Globus pallidus (tissue), 1 donor: ENCODE results near the gene BTG3.

ENCODE experiments used
- DNase-seq: peaks from one replicate; pipeline ENCODE4 v3.0.0-alpha.2; 2015; ENCODE audit warnings: low spot score

Gene BTG3, protein sequence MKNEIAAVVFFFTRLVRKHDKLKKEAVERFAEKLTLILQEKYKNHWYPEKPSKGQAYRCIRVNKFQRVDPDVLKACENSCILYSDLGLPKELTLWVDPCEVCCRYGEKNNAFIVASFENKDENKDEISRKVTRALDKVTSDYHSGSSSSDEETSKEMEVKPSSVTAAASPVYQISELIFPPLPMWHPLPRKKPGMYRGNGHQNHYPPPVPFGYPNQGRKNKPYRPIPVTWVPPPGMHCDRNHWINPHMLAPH

DNA sequence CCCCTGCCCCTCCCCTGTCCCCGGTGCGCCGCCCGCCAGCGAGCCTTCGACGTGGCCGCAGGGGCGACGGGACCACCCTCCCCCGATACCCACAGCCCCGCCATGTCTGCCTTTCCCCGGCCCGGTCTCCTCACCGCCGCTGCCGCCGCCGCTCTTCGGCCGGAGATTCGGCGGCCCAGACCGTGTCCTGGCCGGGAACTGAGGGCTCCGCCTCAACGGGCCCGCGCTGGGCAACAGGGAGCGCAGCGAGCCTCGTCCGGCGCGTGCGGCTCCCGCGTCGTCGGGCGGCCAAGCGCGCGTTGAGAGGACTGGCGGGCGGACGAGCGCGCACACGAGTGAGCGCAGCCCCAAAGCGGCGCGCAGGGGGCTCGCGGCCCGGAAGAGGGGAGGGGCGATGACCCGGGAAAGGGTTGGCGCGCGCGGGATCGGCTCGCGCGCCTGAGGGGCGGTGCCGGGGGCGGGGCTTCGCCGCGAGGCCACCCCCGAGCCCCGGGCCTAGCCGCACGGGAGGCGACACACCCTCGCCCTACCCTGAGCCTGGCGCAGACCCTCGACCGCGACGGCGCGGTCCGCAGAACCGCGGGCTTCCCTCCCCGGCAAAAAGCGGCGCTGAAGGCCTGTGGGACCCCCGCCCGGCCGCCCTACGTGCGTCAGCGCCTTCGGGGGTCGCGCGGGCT lies at the start of gene BTG3:
TSS of gene BTG3 (minus strand) at position 337 of the 677 bp plus-strand sequence. CDS start 3,757 bp downstream, outside the sequence.
- peak; percentile 81 for DNase-seq

GRCh38 chr21:17660862-17661261 lies 48.2 kb upstream of the BTG3 start:
- no peak for DNase-seq

GRCh38 chr21:17660452-17660851 lies 47.8 kb upstream of the BTG3 start:
- DNase-seq, result no peak

DNA sequence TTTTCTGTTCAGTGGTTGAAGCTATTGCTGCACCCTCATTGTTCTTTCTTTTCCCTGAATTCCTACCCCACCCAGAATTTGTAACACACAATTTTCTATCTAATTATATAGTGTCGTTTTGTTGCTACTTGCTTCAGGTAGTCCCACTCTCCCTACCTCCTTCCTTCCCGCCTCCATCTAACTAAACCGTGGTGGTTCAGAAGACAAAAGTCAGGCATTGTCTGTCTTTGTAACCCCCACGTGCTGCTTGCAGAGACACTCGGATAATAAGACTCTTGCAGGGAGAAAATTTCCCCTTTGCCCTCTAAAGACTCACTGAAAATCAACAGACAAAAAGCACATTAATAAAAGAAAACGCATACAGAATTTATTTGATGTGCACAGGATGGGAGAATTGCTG lies 46.2 kb upstream of the BTG3 start:
- DNase-seq, result no peak

GRCh38 chr21:17651526-17651925 lies 38.8 kb upstream of the BTG3 start:
- DNase-seq, result no peak

DNA sequence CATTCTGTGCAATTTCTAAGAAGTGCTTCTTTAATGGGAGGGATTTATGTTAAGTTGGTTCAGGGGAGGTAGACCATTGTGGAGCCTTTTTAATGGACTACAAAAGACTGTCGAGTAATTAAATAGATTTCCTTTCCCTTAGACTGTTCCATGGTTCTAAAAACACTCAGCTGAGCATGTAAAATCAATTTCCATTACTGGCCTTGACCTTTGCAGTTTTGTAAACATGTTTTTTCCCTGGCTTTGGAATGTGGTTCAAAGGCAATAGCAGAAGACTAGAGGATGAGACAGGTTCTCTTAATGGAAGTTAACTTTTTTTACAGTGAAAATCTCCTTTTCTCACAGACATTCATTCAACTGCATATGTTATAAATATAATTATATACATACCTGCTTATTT lies 37.6 kb upstream of the BTG3 start:
- no peak for DNase-seq

GRCh38 chr21:17646790-17647189 lies 34.1 kb upstream of the BTG3 start:
- DNase-seq, result no peak

DNA sequence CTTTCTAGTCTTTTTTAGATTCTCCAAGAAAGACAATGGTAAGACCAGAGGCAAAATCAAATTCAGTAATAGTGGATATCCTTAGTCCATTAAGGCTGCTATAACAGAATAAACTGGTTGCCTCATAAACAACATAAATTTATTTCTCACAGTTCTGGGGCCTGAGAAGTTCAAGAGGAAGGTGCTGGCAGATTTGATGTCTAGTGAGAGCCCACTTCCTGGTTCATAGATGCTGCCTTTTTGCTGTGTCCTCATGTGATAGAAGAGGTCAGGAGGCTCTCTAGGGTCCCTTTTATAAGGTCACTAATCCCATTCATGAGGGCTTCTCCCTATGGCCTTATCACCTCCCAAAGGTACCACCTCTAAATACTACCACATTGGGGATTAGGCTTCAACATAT lies 31.5 kb upstream of the BTG3 start:
- DNase-seq, result no peak

DNA sequence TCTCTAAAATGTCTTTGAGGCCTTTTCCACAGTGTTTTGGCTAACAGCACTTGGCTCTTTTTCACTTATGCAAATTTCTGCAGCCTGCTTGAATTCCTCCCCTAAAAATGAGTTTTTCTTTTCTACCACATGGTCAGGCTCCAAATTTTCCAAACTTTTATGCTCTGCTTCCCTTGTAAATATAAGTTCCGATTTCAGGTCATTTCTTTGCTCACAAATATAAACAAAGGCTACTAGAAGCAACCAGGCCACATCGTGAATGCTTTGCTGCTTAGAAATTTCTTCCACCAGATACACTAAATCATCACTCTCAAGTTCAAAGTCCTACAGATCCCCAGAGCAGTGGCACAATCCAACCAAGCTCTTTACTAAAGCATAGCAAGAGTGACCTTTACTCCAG lies 28.1 kb upstream of the BTG3 start:
- no peak for DNase-seq

DNA sequence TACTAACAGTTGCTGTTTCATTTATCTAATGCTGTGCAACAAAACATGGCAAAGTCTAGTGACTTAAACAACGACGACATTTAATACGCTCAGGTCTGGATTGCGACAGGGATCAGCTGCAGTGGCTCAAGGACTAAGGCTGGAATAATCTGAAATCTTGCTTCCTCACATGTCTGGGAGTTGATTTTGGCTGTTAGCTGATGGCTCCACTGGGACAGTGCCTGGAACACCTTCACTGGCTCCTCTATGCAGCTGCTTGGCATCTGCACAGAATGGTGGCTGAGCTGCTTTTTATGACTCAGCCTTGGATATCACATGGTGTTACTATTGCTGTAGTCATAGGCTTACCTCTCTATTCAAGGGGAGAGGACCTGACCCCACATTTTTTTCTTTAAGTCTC lies 24.0 kb upstream of the BTG3 start:
- DNase-seq, result no peak

DNA sequence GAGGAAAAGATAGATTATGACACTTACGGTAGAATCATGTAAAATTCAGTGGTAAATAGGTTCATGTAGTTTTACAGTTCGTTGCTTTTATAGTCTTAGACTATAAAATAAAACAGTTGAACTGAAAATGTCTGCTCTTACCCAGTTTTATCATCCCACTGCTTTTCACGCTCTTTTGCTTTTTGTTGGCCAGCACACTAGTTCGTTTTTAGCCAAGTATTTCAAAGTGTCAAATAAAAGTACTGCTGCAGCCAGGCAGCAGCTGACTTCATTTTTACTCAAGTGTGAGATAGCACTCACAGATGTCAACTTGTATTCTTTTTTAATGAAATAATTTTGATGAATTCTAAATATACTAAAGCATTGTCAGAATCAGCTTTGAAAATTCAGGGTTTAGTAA lies 18.5 kb upstream of the BTG3 start:
- DNase-seq, result no peak

DNA sequence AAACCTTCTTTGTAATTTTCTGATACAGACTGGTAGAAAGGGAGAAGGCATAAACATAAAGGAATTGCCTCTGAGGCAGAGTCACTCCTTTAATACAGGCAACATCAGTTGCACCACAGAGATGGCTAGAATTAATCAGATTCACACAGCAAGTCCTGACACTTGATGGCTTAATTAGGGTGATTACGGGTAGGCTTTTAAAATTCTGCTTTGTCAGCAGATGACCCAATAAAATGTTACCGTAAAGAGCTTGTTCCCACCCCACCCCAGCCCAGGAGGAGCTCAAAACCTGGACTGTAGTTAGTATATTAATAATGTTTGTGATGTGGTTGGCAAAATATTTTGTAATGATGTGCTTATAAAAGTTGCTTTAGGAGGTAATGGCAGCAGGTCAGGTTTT lies 9.3 kb upstream of the BTG3 start:
- DNase-seq, result no peak

DNA sequence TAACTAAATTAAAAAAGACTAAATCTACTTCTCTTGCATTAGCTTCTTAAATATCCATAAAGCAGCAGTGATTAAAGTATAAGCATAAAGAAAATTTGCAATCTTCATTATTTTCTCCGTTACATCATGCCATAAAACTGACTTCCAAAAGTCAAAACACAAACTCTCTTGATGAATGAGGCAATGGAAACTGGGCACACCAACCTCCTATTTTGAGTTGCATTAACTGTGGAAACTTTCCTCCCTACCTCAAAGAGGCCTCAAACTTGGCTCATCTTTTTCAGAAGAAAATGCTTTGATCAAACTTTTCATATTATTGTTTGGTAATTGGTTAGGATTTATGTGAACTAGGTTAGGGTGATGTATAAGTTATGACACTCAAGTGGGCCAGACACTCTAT lies 4.1 kb upstream of the BTG3 start:
- no peak for DNase-seq

DNA sequence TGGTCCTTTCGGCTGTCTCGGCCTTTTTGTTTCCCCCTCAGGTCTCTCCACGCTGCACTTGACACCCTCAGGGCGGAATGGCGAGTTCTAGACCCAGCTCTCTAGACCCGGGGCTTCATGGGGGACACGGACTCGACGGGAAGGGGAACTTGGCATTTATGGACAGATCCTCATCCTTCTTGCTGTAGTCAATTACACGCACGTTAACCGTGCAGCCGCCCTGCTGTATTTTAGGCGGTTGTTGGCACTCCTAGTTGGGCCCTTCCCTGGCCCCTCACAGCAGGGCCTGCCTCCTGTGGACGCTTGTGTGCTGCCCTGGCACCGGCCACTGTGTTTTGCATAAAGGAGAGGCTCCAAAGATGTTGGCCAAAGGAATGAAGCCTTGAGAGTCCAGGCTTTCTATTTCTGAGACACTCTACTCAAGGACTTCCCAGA lies 558 bp upstream of the BTG3 start:
- DNase-seq, result peak; percentile 42

DNA sequence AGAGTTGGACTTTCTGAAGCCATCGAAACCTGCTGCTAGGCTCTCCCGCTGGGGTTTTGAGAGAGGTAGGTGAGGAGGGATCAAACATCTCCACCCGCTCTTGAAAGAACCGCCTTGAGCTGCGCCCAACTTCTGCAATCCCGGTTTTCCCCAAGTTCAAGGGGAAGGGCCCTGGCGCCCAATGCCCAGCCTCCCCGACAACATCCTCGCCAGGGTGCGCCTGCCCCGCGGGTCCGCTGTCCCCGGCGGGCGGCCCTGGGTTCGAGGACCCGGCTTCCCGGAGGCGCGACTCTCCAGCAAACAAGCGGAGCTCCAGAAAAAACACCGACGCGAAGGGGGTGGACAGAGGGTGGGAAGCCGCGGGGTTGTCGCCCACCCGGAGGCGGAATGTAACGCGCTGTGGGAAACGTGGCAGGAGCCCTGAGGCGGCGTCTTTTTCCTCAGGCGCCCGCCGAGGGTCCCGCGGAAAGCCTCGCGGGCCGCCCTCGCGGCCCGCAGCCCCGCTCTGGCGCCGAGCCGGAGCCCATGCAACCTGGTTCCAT lies 607 bp downstream of the BTG3 start:
- peak; percentile 39 for DNase-seq

- DNase-seq, result peak; percentile 71
Measured at GRCh38 chr21:17611414-17612022, 1.2 kb downstream of the BTG3 start.

DNA sequence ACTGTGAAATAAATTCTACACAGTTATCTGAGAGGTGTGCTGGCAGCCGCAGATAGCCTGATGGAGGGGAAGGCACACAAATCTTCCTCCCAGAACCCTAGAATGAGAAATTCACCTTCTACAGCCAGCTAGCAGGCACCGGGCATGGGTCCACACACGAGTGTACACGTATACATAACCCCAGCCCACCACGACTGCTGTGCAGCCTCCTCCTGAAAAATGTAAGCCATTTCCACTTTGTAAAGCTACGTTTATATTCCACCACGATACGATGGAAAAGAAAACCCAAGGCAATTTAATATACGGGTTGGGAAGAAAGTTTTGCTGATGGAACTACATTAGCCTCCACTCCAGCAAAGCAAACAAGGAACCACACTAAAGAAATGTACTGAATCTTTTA lies 1.8 kb downstream of the BTG3 start:
- peak; percentile 16 for DNase-seq

GRCh38 chr21:17609681-17610080 lies 3.0 kb downstream of the BTG3 start:
- DNase-seq, result no peak

DNA sequence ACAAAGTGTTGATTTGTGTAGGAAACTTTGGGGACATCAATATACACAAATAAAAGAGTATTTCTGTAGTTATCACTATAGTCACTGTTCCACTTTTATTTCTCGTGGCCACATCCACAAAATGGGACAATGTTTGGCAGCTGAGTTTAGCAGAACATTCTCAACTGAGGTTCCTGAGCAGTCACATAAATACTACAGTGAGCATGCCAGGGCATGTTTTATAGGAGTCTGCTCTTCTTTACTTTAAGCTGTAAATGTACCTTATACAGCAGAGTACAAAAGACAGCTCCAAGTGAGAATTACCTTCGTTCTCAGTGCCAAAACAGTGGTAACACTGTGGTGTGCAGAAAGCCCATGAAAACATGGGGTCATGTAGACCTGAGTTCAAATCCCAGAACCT lies 5.0 kb downstream of the BTG3 start:
- DNase-seq, result no peak

DNA sequence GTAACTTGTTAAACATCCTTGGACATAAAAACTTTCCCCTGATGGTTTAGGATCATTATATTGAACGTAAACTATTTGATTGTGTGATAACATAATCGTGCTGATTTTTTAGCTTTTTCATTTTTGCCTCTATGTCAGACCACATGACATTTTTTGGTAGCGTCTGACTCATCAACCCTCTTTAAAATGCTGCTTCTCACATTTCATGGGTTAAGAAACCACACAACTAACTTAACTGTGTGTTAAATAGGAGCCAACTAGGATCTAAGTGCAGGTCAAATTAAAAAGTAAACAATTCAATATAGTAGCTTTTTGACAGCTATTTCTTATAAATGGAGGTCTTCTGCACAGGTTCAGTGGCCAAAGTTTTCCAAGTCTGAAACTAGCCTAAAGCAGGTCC lies 9.8 kb downstream of the BTG3 start:
- DNase-seq, result no peak

- DNase-seq, result no peak
Measured at GRCh38 chr21:17598437-17598836, 14.3 kb downstream of the BTG3 start.

DNA sequence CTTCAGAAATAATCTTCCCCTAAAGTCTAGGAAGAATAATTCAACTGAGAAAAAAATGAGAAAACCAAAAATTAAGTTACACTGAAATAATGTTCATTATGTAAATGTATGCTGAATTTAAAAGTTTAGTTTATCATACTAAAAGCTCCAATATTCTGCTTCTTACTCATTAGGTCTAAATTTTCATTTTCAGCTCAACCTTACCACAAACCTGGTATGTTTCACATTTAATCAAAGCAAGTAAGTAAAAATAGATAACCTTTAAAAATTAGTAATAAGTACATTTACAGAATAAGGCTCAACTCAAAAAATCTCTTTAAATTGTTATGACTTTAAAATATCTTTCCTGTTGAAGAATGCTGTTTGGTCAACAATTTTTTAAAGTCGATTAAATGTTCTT lies 15.0 kb downstream of the BTG3 start:
- no peak for DNase-seq

DNA sequence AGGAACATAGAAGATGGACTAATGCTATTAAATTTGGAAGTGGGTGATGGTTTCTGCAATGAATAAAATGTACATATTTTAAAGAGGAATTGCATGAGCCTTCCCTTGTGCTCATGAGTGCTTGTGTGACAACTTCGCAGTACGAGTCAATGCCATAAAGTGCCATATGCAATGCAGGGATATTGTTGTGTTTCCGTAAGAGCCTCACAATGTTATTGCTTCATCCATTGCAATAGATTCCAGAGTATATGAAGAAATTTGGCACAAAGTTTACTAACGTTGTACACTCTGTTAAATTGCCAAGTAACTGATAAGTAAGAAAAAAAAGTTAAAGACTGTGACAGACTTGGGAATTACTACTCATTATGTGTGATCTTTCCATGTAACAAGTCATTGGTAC lies 22.3 kb downstream of the BTG3 start:
- no peak for DNase-seq
